GM10266 (cell line): ENCODE data around the gene SMTN.

Source experiments
- DNase-seq: peaks from one replicate; pipeline ENCODE4 v3.0.0; 2012; ENCODE audit errors: extremely low spot score
- CTCF ChIP-seq: IDR thresholded peaks from 2 replicates; pipeline ENCODE4 v1.5.1; 2012; ENCODE audit warnings: mild to moderate bottlenecking, low read depth; ENCODE audit not compliant: control insufficient read depth, insufficient read depth; ENCODE audit errors: missing control alignments

SMTN gene

GRCh38 chr22:31079095-31079642, 1.9 kb upstream of the SMTN start:
- DNase-seq: peak; percentile 11
- TF ChIP-seq CTCF: no peak

GRCh38 chr22:31080164-31080847, 812 bp upstream of the SMTN start:
- TF ChIP-seq CTCF: no peak
- no peak for DNase-seq

- DNase-seq: no peak
- TF ChIP-seq CTCF: no peak
Observed at GRCh38 chr22:31081963-31082605, 966 bp downstream of the SMTN start.

GRCh38 chr22:31082606-31083376, 1.7 kb downstream of the SMTN start:
- TF ChIP-seq CTCF: peak; percentile 43
- no peak for DNase-seq

GRCh38 chr22:31083377-31083768, 2.3 kb downstream of the SMTN start:
- TF ChIP-seq CTCF: no peak
- DNase-seq: no peak

- no peak for TF ChIP-seq CTCF
- no peak for DNase-seq
Observed at GRCh38 chr22:31083923-31084810, 3.0 kb downstream of the SMTN start.
